Measurements from ENCODE around the gene ABTB2. TPM values are rescaled to one million over a fixed set of nuclear protein-coding genes. Genes with fewer than 3 reads are reported as not detected.

Gene ABTB2
- polyA plus RNA-seq, 1 donor, result 8.7 TPM

Other genes with a start within 250 kb of the ABTB2 start
- gene CAT, start 80.9 kb upstream of the ABTB2 start, polyA plus RNA-seq (ENCODE audit: insufficient read length), result 75.8 TPM
- 1.1 TPM for gene ELF5, start 155.8 kb upstream of the ABTB2 start, polyA plus RNA-seq (ENCODE audit: insufficient read length)

Measured in hindlimb muscle (tissue), 1 donor.